Measurements from ENCODE around the gene MYO18B.
A peak's percentile ranks its signal among the peaks of the same experiment; 100 is the strongest.

- TF ChIP-seq CTCF (IDR thresholded peaks at IDR 0.05) (peak; percentile 30 to 60 (median 51)), POLR2A (IDR thresholded peaks at IDR 0.05) (no peak)
Measured at GRCh38 chr22:25702040-25702439, 39.9 kb upstream of the MYO18B start.

Data from right lobe of liver (tissue), 4 donors.